ENCODE data around the gene DUOXA1.

DNA sequence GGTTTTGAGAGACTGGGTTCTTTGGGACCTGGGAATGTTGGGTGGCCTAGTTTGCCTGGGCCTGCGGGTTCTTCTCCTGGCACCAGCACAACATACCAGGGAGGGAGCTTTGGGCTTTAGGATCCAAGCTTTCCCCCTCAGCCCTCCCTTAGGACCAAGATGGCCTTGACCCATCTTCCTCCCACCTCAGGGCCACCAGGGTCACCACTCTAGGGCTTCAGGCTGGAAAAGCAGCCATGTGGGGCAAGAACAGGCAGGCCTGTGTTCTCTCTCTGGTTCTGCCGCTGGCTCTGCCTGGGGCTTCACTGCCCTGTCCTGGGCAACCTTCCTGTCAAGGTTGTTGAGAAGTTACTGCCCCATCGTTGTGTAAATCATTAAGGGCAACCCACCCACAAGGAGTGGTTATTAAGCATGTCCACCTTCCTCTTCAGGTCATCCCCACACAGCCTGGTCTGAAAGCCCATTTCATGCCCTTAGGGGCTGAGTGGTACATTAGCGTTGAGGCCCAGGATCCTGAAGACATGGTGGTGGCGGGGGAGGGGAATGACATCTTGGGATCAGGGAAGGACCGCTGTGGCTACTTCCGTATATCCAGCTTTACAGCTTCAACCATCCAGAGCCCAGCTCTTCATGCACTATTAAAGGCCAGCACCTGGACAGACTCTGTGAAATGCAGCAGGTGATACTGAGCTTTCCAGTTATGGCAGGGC, 767 bp upstream of the DUOXA1 start:
- TF ChIP-seq, protein P1, sequence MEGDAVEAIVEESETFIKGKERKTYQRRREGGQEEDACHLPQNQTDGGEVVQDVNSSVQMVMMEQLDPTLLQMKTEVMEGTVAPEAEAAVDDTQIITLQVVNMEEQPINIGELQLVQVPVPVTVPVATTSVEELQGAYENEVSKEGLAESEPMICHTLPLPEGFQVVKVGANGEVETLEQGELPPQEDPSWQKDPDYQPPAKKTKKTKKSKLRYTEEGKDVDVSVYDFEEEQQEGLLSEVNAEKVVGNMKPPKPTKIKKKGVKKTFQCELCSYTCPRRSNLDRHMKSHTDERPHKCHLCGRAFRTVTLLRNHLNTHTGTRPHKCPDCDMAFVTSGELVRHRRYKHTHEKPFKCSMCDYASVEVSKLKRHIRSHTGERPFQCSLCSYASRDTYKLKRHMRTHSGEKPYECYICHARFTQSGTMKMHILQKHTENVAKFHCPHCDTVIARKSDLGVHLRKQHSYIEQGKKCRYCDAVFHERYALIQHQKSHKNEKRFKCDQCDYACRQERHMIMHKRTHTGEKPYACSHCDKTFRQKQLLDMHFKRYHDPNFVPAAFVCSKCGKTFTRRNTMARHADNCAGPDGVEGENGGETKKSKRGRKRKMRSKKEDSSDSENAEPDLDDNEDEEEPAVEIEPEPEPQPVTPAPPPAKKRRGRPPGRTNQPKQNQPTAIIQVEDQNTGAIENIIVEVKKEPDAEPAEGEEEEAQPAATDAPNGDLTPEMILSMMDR (IDR thresholded peaks at IDR 0.05), result no peak
- no peak for TF ChIP-seq POLR2A (IDR thresholded peaks at IDR 0.05)

Data from tibial nerve (tissue), 3 donors.